HepG2 (cell line): ENCODE data around the gene CTSA. TPM values are rescaled to one million over a fixed set of nuclear protein-coding genes. Genes with fewer than 3 reads are reported as not detected.

Source experiments
- ASH2L ChIP-seq: fragments of 300-600, 200-600 bp; sonication (generic); IDR thresholded peaks from 2 replicates; pipeline ENCODE4 v1.7.0; 2017; ENCODE audit warnings: low read depth, mild to moderate bottlenecking, moderate library complexity, mixed read lengths, low read length; ENCODE audit not compliant: insufficient read length
- KDM1A ChIP-seq: IDR thresholded peaks from 2 replicates; pipeline ENCODE4 v1.6.1; 2016; ENCODE audit warnings: missing compliant biosample characterization
- RBFOX2 ChIP-seq: fragments of 200-400 bp; formaldehyde crosslinking; IDR thresholded peaks from 2 replicates; pipeline ENCODE4 v1.6.1; 2017; ENCODE audit warnings: low read depth, mild to moderate bottlenecking, low read length
- RCOR2 ChIP-seq: IDR thresholded peaks from 2 replicates; pipeline ENCODE4 v1.6.1; 2016; ENCODE audit warnings: missing biosample characterization, missing genetic modification reagents
- SMAD1 ChIP-seq: sonication (generic); formaldehyde crosslinking; IDR thresholded peaks from 2 replicates; pipeline ENCODE4 v1.4.0; 2020; ENCODE audit warnings: missing genetic modification reagents, low read depth, mild to moderate bottlenecking, borderline replicate concordance
- SP4 ChIP-seq: sonication (generic); formaldehyde crosslinking; IDR thresholded peaks from 2 replicates; pipeline ENCODE4 v1.8.1; 2023; ENCODE audit warnings: mild to moderate bottlenecking, missing genetic modification reagents
- ZBTB39 ChIP-seq: sonication (generic); formaldehyde crosslinking; IDR thresholded peaks from 2 replicates; pipeline ENCODE4 v1.5.0; 2020; ENCODE audit warnings: missing genetic modification reagents
- ZC3H13 ChIP-seq: sonication (generic); formaldehyde crosslinking; IDR thresholded peaks from 2 replicates; pipeline ENCODE4 v1.8.1; 2023; ENCODE audit warnings: mild to moderate bottlenecking, missing genetic modification reagents, moderate library complexity
- ZMYM2 ChIP-seq: sonication (generic); formaldehyde crosslinking; IDR thresholded peaks from 2 replicates; pipeline ENCODE4 v1.8.0; 2022; ENCODE audit warnings: mild to moderate bottlenecking, missing genetic modification reagents
- ZNF136 ChIP-seq: sonication (generic); formaldehyde crosslinking; IDR thresholded peaks from 2 replicates; pipeline ENCODE4 v1.8.1; 2022; ENCODE audit warnings: low read depth, mild to moderate bottlenecking, moderate library complexity, missing genetic modification reagents
- ZNF225 ChIP-seq: sonication (generic); formaldehyde crosslinking; IDR thresholded peaks from 2 replicates; pipeline ENCODE4 v1.4.0; 2020; ENCODE audit warnings: mild to moderate bottlenecking, missing genetic modification reagents
- ZNF460 ChIP-seq: sonication (generic); formaldehyde crosslinking; IDR thresholded peaks from 2 replicates; pipeline ENCODE4 v1.5.1; 2020; ENCODE audit warnings: missing genetic modification reagents, mild to moderate bottlenecking, borderline replicate concordance
- ZNF546 ChIP-seq: sonication (generic); formaldehyde crosslinking; conservative IDR thresholded peaks from 2 replicates; pipeline ENCODE4 v1.8.1; 2023; ENCODE audit warnings: mild to moderate bottlenecking, missing genetic modification reagents
- ZNF563 ChIP-seq: sonication (generic); formaldehyde crosslinking; IDR thresholded peaks from 2 replicates; pipeline ENCODE4 v1.8.0; 2022; ENCODE audit warnings: mild to moderate bottlenecking, moderate library complexity, missing genetic modification reagents
- ZNF614 ChIP-seq: IDR thresholded peaks from 2 replicates; pipeline ENCODE4 v1.6.1; 2018; ENCODE audit warnings: missing biosample characterization, missing genetic modification reagents, inconsistent platforms, borderline replicate concordance
- ZNF709 ChIP-seq: sonication (generic); formaldehyde crosslinking; IDR thresholded peaks from 2 replicates; pipeline ENCODE4 v1.5.0; 2020; ENCODE audit warnings: mild to moderate bottlenecking, missing genetic modification reagents
- ZNF768 ChIP-seq: sonication (generic); formaldehyde crosslinking; IDR thresholded peaks from 2 replicates; pipeline ENCODE4 v1.4.0; 2020; ENCODE audit warnings: missing genetic modification reagents
- ZXDC ChIP-seq: sonication (generic); formaldehyde crosslinking; IDR thresholded peaks from 2 replicates; pipeline ENCODE4 v1.5.0; 2020; ENCODE audit warnings: mild to moderate bottlenecking, missing genetic modification reagents
- polyA plus RNA-seq, 8 experiments: library from polyadenylated mRNA; depleted of rRNA in 3 of 8; stranded (reverse) in 7 of 8; unstranded in 1 of 8; fragments of >200 nt; fragmentation: Illumina TruSeq in 4 of 8; extraction: Trizol in 4 of 8; gene quantifications; 2 replicates each; pipeline versions ENCODE4 v1.2.1 to v1.2.3, GENCODE V29; 2011 to 2016; ENCODE audit warnings: low read depth in 4 of 8, missing spikeins in 1 of 8, mixed read lengths in 1 of 8; ENCODE audit not compliant: insufficient read depth in 1 of 8
- total RNA-seq, 5 experiments: library from RNA; depleted of rRNA; stranded (reverse); fragments of >200 nt; fragmentation: Illumina TruSeq; extraction: Trizol; gene quantifications; 2 replicates each; pipeline ENCODE4 v1.2.3, GENCODE V29; 2016; ENCODE audit warnings: low read depth in 1 of 5
- TF ChIP-seq, protein P1 (sequence below): IDR thresholded peaks from 2 replicates; pipeline ENCODE4 v1.6.1; 2016; ENCODE audit warnings: low read depth, borderline replicate concordance
- TF ChIP-seq, protein P2 (sequence below): sonication (generic); formaldehyde crosslinking; IDR thresholded peaks from 2 replicates; pipeline ENCODE4 v1.5.0; 2020; ENCODE audit warnings: mild to moderate bottlenecking, missing genetic modification reagents

Gene CTSA
- total and polyA plus RNA-seq, 2 of the 13 experiments (the other 11 are each of a cell fraction or from before 2014, with no cell fraction given), result 202 to 231 TPM

- TF ChIP-seq, protein P1, sequence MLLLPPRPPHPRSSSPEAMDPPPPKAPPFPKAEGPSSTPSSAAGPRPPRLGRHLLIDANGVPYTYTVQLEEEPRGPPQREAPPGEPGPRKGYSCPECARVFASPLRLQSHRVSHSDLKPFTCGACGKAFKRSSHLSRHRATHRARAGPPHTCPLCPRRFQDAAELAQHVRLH (CRISPR knock-in tag), result peak; percentile 61; the same call in 1 of the 2 replicates
- TF ChIP-seq ZNF225 (CRISPR knock-in tag), result 0 out of 2 replicates have a peak, but pooled peaks have one; percentile 41
- TF ChIP-seq KDM1A (CRISPR knock-in tag), result peak; percentile 54; the same call in 1 of the 2 replicates
- TF ChIP-seq ASH2L, result peak; percentile 41
- peak; percentile 27; the same call in 1 of the 2 replicates for TF ChIP-seq ZNF768 (CRISPR knock-in tag)
- 0 out of 2 replicates have a peak, but pooled peaks have one; percentile 6 for TF ChIP-seq RBFOX2
- TF ChIP-seq ZXDC, result 0 out of 2 replicates have a peak, but pooled peaks have one; percentile 61
- peak; percentile 55; the same call in 1 of the 2 replicates for TF ChIP-seq SP4
- TF ChIP-seq ZNF546 (CRISPR knock-in tag), result 0 out of 2 replicates have a peak, but pooled peaks have one; percentile 13
- 0 out of 2 replicates have a peak, but pooled peaks have one; percentile 21 for TF ChIP-seq ZMYM2 (CRISPR knock-in tag)
- TF ChIP-seq RCOR2 (CRISPR knock-in tag), result 0 out of 2 replicates have a peak, but pooled peaks have one; percentile 27
- 0 out of 2 replicates have a peak, but pooled peaks have one; percentile 4 for TF ChIP-seq ZNF614 (CRISPR knock-in tag)
- TF ChIP-seq ZNF460, result peak; percentile 80
- peak; percentile 52; the same call in 1 of the 2 replicates for TF ChIP-seq ZNF709 (CRISPR knock-in tag)
- peak; percentile 62 for TF ChIP-seq ZNF563 (CRISPR knock-in tag)
- TF ChIP-seq, protein P2, sequence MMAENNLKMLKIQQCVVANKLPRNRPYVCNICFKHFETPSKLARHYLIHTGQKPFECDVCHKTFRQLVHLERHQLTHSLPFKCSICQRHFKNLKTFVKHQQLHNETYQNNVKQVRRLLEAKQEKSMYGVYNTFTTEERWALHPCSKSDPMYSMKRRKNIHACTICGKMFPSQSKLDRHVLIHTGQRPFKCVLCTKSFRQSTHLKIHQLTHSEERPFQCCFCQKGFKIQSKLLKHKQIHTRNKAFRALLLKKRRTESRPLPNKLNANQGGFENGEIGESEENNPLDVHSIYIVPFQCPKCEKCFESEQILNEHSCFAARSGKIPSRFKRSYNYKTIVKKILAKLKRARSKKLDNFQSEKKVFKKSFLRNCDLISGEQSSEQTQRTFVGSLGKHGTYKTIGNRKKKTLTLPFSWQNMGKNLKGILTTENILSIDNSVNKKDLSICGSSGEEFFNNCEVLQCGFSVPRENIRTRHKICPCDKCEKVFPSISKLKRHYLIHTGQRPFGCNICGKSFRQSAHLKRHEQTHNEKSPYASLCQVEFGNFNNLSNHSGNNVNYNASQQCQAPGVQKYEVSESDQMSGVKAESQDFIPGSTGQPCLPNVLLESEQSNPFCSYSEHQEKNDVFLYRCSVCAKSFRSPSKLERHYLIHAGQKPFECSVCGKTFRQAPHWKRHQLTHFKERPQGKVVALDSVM (CRISPR knock-in tag), result peak; percentile 98
- peak; percentile 34; the same call in 1 of the 2 replicates for TF ChIP-seq ZBTB39 (CRISPR knock-in tag)
- TF ChIP-seq ZC3H13, result peak; percentile 9; the same call in 1 of the 2 replicates
- TF ChIP-seq SMAD1, result 0 out of 2 replicates have a peak, but pooled peaks have one; percentile 15
- TF ChIP-seq ZNF136, result 0 out of 2 replicates have a peak, but pooled peaks have one; percentile 1
Observed at GRCh38 chr20:45931680-45932079, 40.5 kb downstream of the CTSA start (continued).
